Articular chondrocyte of knee joint (primary cell): ENCODE data around the gene WDR45B. TPM values are rescaled to one million over a fixed set of nuclear protein-coding genes. Genes with fewer than 3 reads are reported as not detected.

ENCODE experiments used
- small RNA-seq: library from RNA; depleted of rRNA; stranded (forward); fragments of <200 nt; gene quantifications from one replicate; pipeline ENCODE3, GENCODE V24; 2012
- total RNA-seq: library from RNA; depleted of rRNA; stranded (reverse); fragments of >200 nt; gene quantifications from 2 replicates; pipeline ENCODE4 v1.2.3, GENCODE V29; 2012

WDR45B gene
- 49.3 and 73.0 TPM in 2 replicates for total RNA-seq

GRCh38 chr17:82648165-82648668, at the start of gene WDR45B:
WDR45B (minus strand) TSS chr17:82648444; CDS start chr17:82648340, 104 bp downstream.

Small RNA genes within 50 kb of the gene (small RNA-seq; reads per million reads assigned to genes)
- 1.1 reads per million, percentile 50 among the genes with 10 or more reads in this experiment for gene MIR4525

Other genes starting within 250 kb of the WDR45B start
- gene HEXD, start 230.1 kb downstream of the WDR45B start, total RNA-seq = 8.9 and 13.2 TPM in 2 replicates
- 25.3 and 26.5 TPM in 2 replicates for gene OGFOD3, start 229.9 kb downstream of the WDR45B start, total RNA-seq
- gene CYBC1, start 197.7 kb downstream of the WDR45B start, total RNA-seq = 43.5 and 56.3 TPM in 2 replicates
- gene NARF, start 189.7 kb downstream of the WDR45B start, total RNA-seq = 40.8 and 42.8 TPM in 2 replicates
- 23.1 and 25.3 TPM in 2 replicates for gene FOXK2, start 128.7 kb downstream of the WDR45B start, total RNA-seq
- gene RAB40B, start 50.3 kb upstream of the WDR45B start, total RNA-seq = 6.8 and 9.2 TPM in 2 replicates
- gene FN3KRP, start 68.3 kb upstream of the WDR45B start, total RNA-seq = 11.5 and 17.8 TPM in 2 replicates
- 2.4 and 3.1 TPM in 2 replicates for gene FN3K, start 87.2 kb upstream of the WDR45B start, total RNA-seq
- 38.8 and 52.8 TPM in 2 replicates for gene TBCD, start 103.6 kb upstream of the WDR45B start, total RNA-seq
- not detected in 2 replicates for gene ZNF750, start 191.6 kb upstream of the WDR45B start, total RNA-seq